CD4-positive, CD25-positive, alpha-beta regulatory T cell (primary cell): ENCODE data around the gene DSN1. TPM values are rescaled to one million over a fixed set of nuclear protein-coding genes. Genes with fewer than 3 reads are reported as not detected.

Experiments
- ATAC-seq, 2 donors: fragments of 150-1000 bp; cut with Tn5 transposase; one replicate each; pipeline ENCODE4 v1.10.0; 2021; ENCODE audit warnings: low read depth in 2 of 2, moderate number of reproducible peaks in 2 of 2, moderate library complexity in 1 of 2
- DNase-seq, 3 donors: peaks; one replicate each; pipeline versions ENCODE4 v3.0.0 to v3.0.0-alpha.2; 2012 to 2022; ENCODE audit warnings: mixed read lengths in 1 of 3
- H3K27ac ChIP-seq: one replicate; pipeline ENCODE4 v1.7.0; 2013; ENCODE audit warnings: mild to moderate bottlenecking, low read length; ENCODE audit not compliant: insufficient read depth, poor library complexity, severe bottlenecking
- H3K27me3 ChIP-seq: one replicate; pipeline ENCODE4 v1.7.0; 2013; ENCODE audit warnings: low read length; ENCODE audit not compliant: control insufficient read depth, insufficient read depth
- H3K36me3 ChIP-seq: one replicate; pipeline ENCODE4 v1.7.0; 2013; ENCODE audit warnings: mild to moderate bottlenecking, low read length, moderate library complexity; ENCODE audit not compliant: control insufficient read depth, insufficient read depth
- H3K4me1 ChIP-seq: 2 replicates; pipeline ENCODE4 v1.7.0; 2013; ENCODE audit warnings: mild to moderate bottlenecking, low read length; ENCODE audit not compliant: insufficient read depth, control insufficient read depth, poor library complexity, severe bottlenecking
- H3K4me3 ChIP-seq: one replicate; pipeline ENCODE4 v1.7.0; 2013; ENCODE audit warnings: low read depth, mild to moderate bottlenecking, low read length, moderate library complexity
- H3K9me3 ChIP-seq, 2 experiments: 1 replicate in 1 of 2; 2 replicates in 1 of 2; pipeline ENCODE4 v1.7.0; 2013; ENCODE audit warnings: low read length in 2 of 2, mild to moderate bottlenecking in 1 of 2, moderate library complexity in 1 of 2; ENCODE audit not compliant: control insufficient read depth in 2 of 2
- H3K27ac Mint-ChIP-seq, 3 donors: one replicate each; pipeline ENCODE4 v1.8.0; 2020 to 2022; ENCODE audit warnings: mild to moderate bottlenecking in 3 of 3, mixed read lengths in 3 of 3, moderate library complexity in 2 of 3
- H3K27me3 Mint-ChIP-seq: one replicate; pipeline ENCODE4 v1.8.0; 2022; ENCODE audit warnings: mild to moderate bottlenecking, mixed read lengths
- H3K36me3 Mint-ChIP-seq: one replicate; pipeline ENCODE4 v1.8.0; 2020; ENCODE audit warnings: mixed read lengths
- H3K4me1 Mint-ChIP-seq, 4 donors: one replicate each; pipeline ENCODE4 v1.8.0; 2020 to 2022; ENCODE audit warnings: mixed read lengths in 4 of 4, mild to moderate bottlenecking in 1 of 4
- H3K4me3 Mint-ChIP-seq, 4 donors: one replicate each; pipeline ENCODE4 v1.8.0; 2020 to 2022; ENCODE audit warnings: mild to moderate bottlenecking in 4 of 4, mixed read lengths in 4 of 4, moderate library complexity in 3 of 4
- H3K9me3 Mint-ChIP-seq, 7 donors: one replicate each; pipeline ENCODE4 v1.8.0; 2020 to 2022; ENCODE audit warnings: mixed read lengths in 7 of 7, mild to moderate bottlenecking in 3 of 7, moderate library complexity in 2 of 7
- polyA plus RNA-seq, 4 donors: library from polyadenylated mRNA; unstranded; fragments of 300-500 nt; fragmentation: Illumina TruSeq; gene quantifications; one replicate each; pipeline ENCODE4 v1.2.3, GENCODE V29; 2021
- total RNA-seq: library from RNA; stranded (reverse); gene quantifications from one replicate; pipeline ENCODE4 v1.2.3, GENCODE V29; 2022

The DSN1 gene
- total and polyA plus RNA-seq, 5 donors from 2014 or later, result 11.8 to 17.9 (median 13.1) TPM

GRCh38 chr20:36779656-36780025 is 6.1 kb upstream of the DSN1 start:
- DNase-seq (no peak), ATAC-seq (no peak)
- H3K4me3 Mint-ChIP-seq, result no peak overlapping the region
- Histone ChIP-seq H3K4me1 (no peaks in the 10 kb centered on the region), H3K36me3 (no peaks in the 10 kb centered on the region), H3K27me3 (no peaks in the 10 kb centered on the region), H3K27ac (no peak overlapping the region), H3K4me3 (no peak overlapping the region), H3K9me3 (no peaks in the 10 kb centered on the region)
- peak overlapping the region in 1 of 3 donors; percentile 72 for H3K27ac Mint-ChIP-seq
- no peaks in the 10 kb centered on the region for H3K36me3 Mint-ChIP-seq
- H3K27me3 Mint-ChIP-seq, result peaks cover 5% of the 10 kb centered on the region
- H3K4me1 Mint-ChIP-seq, result peaks cover 0 to 6% (median 4%) of the 10 kb centered on the region in 4 donors
- H3K9me3 Mint-ChIP-seq, result peaks cover 0 to 4% (median 0%) of the 10 kb centered on the region in 7 donors

GRCh38 chr20:36778831-36779655 is 5.5 kb upstream of the DSN1 start:
- H3K4me1 Mint-ChIP-seq, result peaks cover 0 to 8% (median 4%) of the 10 kb centered on the region in 4 donors
- Histone ChIP-seq H3K27ac (no peak overlapping the region), H3K27me3 (no peaks in the 10 kb centered on the region), H3K4me3 (no peak overlapping the region), H3K9me3 (no peaks in the 10 kb centered on the region), H3K36me3 (no peaks in the 10 kb centered on the region), H3K4me1 (peaks cover 5% of the 10 kb centered on the region)
- H3K36me3 Mint-ChIP-seq, result no peaks in the 10 kb centered on the region
- no peak for ATAC-seq
- H3K27me3 Mint-ChIP-seq, result peaks cover 6% of the 10 kb centered on the region
- peak overlapping the region in 1 of 3 donors; percentile 72 for H3K27ac Mint-ChIP-seq
- no peak overlapping the region for H3K4me3 Mint-ChIP-seq
- DNase-seq, result no peak
- H3K9me3 Mint-ChIP-seq, result peaks cover 0 to 4% (median 0%) of the 10 kb centered on the region in 7 donors

- Histone ChIP-seq H3K9me3 (no peaks in the 10 kb centered on the region), H3K27ac (no peak overlapping the region), H3K27me3 (no peaks in the 10 kb centered on the region), H3K4me1 (peaks cover 15% of the 10 kb centered on the region), H3K36me3 (no peaks in the 10 kb centered on the region), H3K4me3 (no peak overlapping the region)
- H3K27ac Mint-ChIP-seq, result peak overlapping the region in 1 of 3 donors; percentile 44
- peaks cover 11% of the 10 kb centered on the region for H3K27me3 Mint-ChIP-seq
- peaks cover 0 to 2% (median 0%) of the 10 kb centered on the region in 7 donors for H3K9me3 Mint-ChIP-seq
- H3K4me1 Mint-ChIP-seq, result peaks cover 3 to 21% (median 7%) of the 10 kb centered on the region in 4 donors
- DNase-seq (no peak), ATAC-seq (no peak)
- H3K36me3 Mint-ChIP-seq, result peaks cover 3% of the 10 kb centered on the region
- H3K4me3 Mint-ChIP-seq, result no peak overlapping the region
Observed at GRCh38 chr20:36777576-36777975, 4.0 kb upstream of the DSN1 start.

- no peak overlapping the region for H3K27ac ChIP-seq
- no peaks in the 10 kb centered on the region for H3K36me3 ChIP-seq
- Mint-ChIP-seq H3K4me3 (no peak overlapping the region), H3K4me1 (peaks cover 4 to 24% (median 7%) of the 10 kb centered on the region in 4 donors), H3K36me3 (peaks cover 3% of the 10 kb centered on the region), H3K9me3 (peaks cover 0 to 2% (median 0%) of the 10 kb centered on the region in 7 donors), H3K27me3 (peaks cover 11% of the 10 kb centered on the region), H3K27ac (no peak overlapping the region)
- no peak for ATAC-seq
- DNase-seq, result no peak
- H3K9me3 ChIP-seq, result no peaks in the 10 kb centered on the region
- H3K4me3 ChIP-seq, result no peak overlapping the region
- H3K27me3 ChIP-seq, result no peaks in the 10 kb centered on the region
- H3K4me1 ChIP-seq, result peaks cover 17% of the 10 kb centered on the region
Observed at GRCh38 chr20:36777167-36777566, 3.6 kb upstream of the DSN1 start.

GRCh38 chr20:36775826-36776225 is 2.3 kb upstream of the DSN1 start:
- H3K4me3 Mint-ChIP-seq, result peak overlapping the region; percentile 36 to 84 (median 68)
- H3K27ac Mint-ChIP-seq, result peak overlapping the region in 2 of 3 donors; percentile 80 to 87

GRCh38 chr20:36775196-36775595 is 1.6 kb upstream of the DSN1 start:
- Mint-ChIP-seq H3K9me3 (peaks cover 0 to 2% (median 0%) of the 10 kb centered on the region in 7 donors), H3K27me3 (peaks cover 11% of the 10 kb centered on the region), H3K4me1 (peaks cover 9 to 27% (median 16%) of the 10 kb centered on the region in 4 donors), H3K36me3 (peaks cover 3% of the 10 kb centered on the region), H3K4me3 (peak overlapping the region; percentile 76 to 97 (median 87)), H3K27ac (peak overlapping the region in 2 of 3 donors; percentile 73 to 96)
- Histone ChIP-seq H3K4me3 (no peak overlapping the region), H3K27me3 (no peaks in the 10 kb centered on the region), H3K36me3 (no peaks in the 10 kb centered on the region), H3K9me3 (no peaks in the 10 kb centered on the region), H3K27ac (no peak overlapping the region), H3K4me1 (peaks cover 17% of the 10 kb centered on the region)
- ATAC-seq (no peak), DNase-seq (no peak)

More at GRCh38 chr20:36775826-36776225, 2.3 kb upstream of the DSN1 start:
- Histone ChIP-seq H3K4me3 (no peak overlapping the region), H3K27me3 (no peaks in the 10 kb centered on the region), H3K27ac (no peak overlapping the region), H3K4me1 (peaks cover 17% of the 10 kb centered on the region), H3K9me3 (no peaks in the 10 kb centered on the region), H3K36me3 (no peaks in the 10 kb centered on the region)
- DNase-seq (no peak), ATAC-seq (no peak)
- H3K4me1 Mint-ChIP-seq, result peaks cover 9 to 27% (median 14%) of the 10 kb centered on the region in 4 donors
- H3K27me3 Mint-ChIP-seq, result peaks cover 11% of the 10 kb centered on the region
- peaks cover 3% of the 10 kb centered on the region for H3K36me3 Mint-ChIP-seq
- peaks cover 0 to 2% (median 0%) of the 10 kb centered on the region in 7 donors for H3K9me3 Mint-ChIP-seq

GRCh38 chr20:36773107-36773596 is 411 bp downstream of the DSN1 start:
- H3K4me1 ChIP-seq, result peaks cover 17% of the 10 kb centered on the region
- peaks cover 6% of the 10 kb centered on the region for H3K27me3 Mint-ChIP-seq
- H3K4me3 Mint-ChIP-seq, result peak overlapping the region; percentile 96 to 100 (median 97)
- H3K27ac Mint-ChIP-seq, result peak overlapping the region; percentile 93 to 99 (median 96)
- H3K36me3 Mint-ChIP-seq, result peaks cover 3% of the 10 kb centered on the region
- H3K9me3 Mint-ChIP-seq, result peaks cover 0 to 2% (median 0%) of the 10 kb centered on the region in 7 donors
- H3K27me3 ChIP-seq, result no peaks in the 10 kb centered on the region
- DNase-seq, result no peak
- H3K36me3 ChIP-seq, result no peaks in the 10 kb centered on the region
- peak overlapping the region; percentile 92 for H3K4me3 ChIP-seq
- H3K9me3 ChIP-seq, result no peaks in the 10 kb centered on the region
- H3K4me1 Mint-ChIP-seq, result peaks cover 14 to 32% (median 25%) of the 10 kb centered on the region in 4 donors
- peak overlapping the region; percentile 87 for H3K27ac ChIP-seq
- no peak for ATAC-seq
